GM10847 (cell line): ENCODE results near the gene HTR1D.

Experiments
- POLR2A ChIP-seq: IDR thresholded peaks from 2 replicates; pipeline ENCODE4 v1.6.1; 2011; ENCODE audit not compliant: insufficient read length; ENCODE audit errors: extremely low read depth

Gene HTR1D

DNA sequence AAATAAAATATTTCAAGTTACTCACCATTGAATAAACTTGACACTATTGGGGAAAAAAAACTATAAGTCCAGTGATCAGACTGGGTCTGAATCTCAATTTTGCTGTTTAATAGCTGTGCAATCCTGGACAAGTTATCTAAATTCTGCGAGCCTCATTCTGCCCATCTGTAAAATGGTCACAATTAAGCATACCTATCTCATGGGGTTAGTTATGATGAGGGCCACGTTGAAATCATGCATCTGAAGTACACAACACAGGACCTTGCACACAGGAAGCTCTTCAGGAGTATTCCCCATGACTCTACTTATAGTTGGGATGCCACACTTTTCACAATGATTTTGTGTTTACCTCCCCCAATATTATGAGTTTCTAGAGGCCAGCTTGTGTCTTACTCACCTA, 3.8 kb upstream of the HTR1D start:
- TF ChIP-seq POLR2A = no peak

GRCh38 chr1:23216771-23217420, 406 bp downstream of the HTR1D start:
- no peak for TF ChIP-seq POLR2A

DNA sequence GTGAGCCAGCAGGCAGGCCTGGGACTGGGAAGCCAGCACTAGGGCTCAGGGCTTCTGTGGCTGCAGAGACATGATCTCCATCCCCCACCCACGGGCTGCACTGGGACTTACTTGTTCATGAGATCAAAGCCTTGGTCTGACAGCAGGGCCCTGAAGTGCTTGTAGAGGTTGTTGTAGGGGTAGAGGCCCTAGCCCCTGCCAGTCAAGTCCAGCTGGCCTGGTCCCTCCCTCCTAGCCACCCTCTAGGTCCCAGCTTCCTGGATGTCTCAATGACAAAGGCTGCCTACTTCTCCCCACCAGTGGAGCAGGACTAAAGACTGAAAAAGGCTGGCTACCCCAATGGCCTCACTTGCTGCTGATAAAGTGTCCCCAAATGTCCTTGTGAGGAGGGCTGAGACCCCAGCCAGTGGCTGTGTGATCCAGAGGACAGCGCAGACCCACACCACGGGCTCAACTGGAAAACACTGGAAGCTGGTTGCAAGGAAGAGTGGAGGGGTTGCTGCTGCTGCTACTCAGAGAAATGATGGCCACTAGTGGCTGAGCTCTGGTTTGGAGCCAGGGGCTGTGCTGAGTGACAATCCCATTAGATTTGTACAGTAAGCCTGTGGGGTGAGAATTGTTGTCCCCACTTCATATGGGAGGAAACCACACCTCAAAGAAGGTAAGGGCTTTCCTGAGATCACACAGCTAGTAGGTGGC, 1.4 kb downstream of the HTR1D start:
- TF ChIP-seq POLR2A = no peak

DNA sequence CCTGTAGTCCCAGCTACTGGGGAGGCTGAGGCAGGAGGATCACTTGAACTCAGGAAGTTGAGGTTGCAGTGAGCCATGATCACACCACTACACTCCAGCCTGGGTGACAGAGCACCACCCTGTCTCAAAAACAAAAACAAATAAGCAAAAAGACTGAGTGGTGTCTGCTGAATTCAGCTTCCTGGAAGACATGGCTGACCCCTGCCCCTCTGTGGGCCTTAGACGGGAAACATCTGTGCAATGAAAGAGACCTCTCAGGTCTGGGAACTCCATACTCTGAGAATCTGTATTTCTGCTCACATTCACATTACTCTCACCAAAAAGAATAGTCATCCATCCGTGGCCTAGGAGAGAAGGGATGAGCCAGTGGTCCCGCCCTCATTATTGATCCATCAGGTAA, 2.0 kb downstream of the HTR1D start:
- TF ChIP-seq POLR2A = no peak

DNA sequence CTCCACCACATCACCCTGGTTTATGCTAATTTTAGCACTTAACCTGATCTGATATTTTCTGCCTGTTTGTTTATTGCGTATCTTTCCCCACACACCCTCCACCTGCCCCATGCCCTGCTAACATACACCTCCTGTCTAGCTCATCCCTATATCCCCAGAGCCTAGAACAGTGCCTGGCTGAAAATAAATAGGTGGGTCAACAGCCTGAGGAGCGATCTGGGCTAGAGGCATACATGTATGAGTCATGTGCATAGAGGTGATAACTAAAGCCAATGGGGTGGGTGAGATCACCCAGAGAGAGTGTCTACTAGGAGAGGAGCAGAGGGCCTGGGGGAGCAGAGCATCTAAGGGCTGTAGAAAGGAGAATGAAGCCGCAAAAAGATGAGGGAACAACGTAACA, 2.7 kb downstream of the HTR1D start:
- no peak for TF ChIP-seq POLR2A

- no peak for TF ChIP-seq POLR2A
Measured at GRCh38 chr1:23211955-23212354, 5.3 kb downstream of the HTR1D start.

DNA sequence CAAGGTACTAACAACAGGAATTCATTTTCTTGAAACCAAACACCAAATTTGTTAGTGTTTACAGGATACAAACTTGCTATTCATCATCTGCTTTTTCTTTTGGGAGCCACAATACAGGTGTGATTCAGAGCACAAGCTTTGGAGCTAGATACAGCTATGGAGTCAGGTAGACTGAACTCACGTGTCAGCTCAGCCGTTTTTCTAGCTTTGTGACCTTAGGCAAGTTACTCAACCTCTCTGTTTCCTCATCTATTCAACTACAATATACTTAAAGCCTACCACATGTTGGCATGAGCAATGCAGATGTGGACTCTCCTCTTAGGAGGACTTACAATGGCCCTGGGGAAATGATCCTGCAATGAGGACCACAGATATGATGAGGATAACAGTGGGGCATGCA, 6.3 kb downstream of the HTR1D start:
- TF ChIP-seq POLR2A = no peak

DNA sequence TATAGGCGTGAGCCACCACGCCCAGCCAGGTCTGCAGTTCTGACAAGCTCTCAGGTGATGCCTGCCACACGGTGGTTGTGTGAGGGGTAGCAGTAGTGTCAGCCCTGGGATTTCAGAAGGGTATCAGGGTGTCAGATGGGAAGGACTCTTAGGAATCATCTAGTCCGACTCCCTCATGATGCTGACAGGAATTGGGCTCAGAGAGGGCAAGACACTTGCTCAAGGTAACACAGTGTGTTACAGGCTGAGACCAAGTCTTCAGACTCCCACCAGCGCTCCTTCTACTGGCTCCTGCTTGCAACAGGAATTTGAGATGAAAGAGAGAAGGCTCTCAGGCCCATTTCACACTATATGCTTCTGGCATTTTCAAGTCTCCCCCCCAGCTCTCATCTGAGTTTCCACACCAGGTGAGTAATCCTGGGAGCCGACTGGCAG, 6.9 kb downstream of the HTR1D start:
- no peak for TF ChIP-seq POLR2A

DNA sequence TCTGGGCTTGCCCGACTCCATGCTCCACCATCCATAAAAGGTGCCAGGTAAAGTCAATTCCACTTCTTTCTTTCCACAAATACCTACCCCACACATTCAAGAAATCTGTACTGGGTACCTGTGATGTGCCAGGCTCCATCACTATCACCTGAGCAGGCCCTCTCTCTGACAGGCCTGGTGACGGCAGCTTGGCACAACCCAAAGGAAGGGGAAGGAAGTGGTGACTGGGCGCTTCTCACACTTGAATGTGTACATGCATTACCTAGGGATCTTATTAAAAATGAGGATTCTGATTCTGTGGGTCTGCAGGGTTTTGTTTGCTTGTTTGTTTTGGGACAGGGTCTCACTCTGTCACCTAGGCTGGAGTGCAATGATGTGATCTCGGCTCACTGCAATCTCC, 7.5 kb downstream of the HTR1D start:
- no peak for TF ChIP-seq POLR2A

GRCh38 chr1:23208527-23208926, 8.8 kb downstream of the HTR1D start:
- no peak for TF ChIP-seq POLR2A

DNA sequence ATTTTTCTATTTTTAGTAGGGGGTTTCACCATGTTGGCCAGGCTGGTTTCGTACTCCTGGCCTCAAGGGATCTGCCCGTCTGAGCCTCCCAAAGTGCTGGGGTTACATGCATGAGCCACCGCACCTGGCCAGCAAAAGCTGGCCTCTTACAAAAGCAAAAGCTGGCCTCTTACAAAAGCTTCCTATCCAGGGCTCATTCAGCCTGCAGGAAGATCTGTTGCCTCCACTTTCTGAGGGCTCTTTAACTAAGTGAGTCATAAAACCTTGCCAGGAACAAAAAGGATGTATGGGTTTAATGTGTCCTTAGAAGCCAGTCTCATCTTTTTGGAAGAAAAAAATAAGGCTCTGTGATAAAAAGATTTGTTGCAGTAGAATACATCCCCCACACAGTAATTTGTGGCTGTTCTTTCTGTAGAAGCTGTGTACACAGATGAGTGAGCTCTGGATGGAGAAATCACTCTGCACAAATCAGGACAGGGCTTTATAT, 15.0 kb downstream of the HTR1D start:
- no peak for TF ChIP-seq POLR2A

DNA sequence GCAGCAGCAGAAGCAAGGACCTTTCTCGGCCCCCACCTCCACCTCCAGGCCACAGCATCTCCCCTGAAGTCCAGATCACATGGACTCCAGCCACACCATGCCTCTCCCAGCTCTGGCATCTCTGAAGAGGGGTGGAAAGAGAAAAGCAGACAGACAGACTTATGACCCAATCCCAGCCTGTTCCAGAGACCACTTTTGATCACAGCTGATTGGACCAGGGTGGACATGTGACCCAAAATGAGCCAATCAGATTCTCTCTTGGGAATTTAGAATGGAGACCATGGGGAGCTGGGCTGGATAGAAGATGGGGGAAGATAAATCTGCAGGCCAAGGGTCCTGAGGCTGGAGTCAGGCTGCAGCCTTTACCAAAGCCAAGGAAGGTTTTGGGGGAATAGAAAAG, 16.4 kb downstream of the HTR1D start:
- TF ChIP-seq POLR2A = no peak

- no peak for TF ChIP-seq POLR2A
Measured at GRCh38 chr1:23198373-23198772, 18.9 kb downstream of the HTR1D start.

GRCh38 chr1:23196627-23197328, 20.5 kb downstream of the HTR1D start:
- TF ChIP-seq POLR2A = no peak

GRCh38 chr1:23194119-23194984, 22.9 kb downstream of the HTR1D start:
- no peak for TF ChIP-seq POLR2A
